NCI-H69 (cell line): ENCODE data around the gene ROR2.
"Not testable (repeated sequence)": the region's sequence is repeated elsewhere in the genome, so short reads cannot be mapped to it uniquely, and the experiment has no call there.

Experiments
- DNase-seq: peaks from one replicate; lab custom pipeline; 2025; lab: John Stamatoyannopoulos, UW

ROR2 gene

DNA sequence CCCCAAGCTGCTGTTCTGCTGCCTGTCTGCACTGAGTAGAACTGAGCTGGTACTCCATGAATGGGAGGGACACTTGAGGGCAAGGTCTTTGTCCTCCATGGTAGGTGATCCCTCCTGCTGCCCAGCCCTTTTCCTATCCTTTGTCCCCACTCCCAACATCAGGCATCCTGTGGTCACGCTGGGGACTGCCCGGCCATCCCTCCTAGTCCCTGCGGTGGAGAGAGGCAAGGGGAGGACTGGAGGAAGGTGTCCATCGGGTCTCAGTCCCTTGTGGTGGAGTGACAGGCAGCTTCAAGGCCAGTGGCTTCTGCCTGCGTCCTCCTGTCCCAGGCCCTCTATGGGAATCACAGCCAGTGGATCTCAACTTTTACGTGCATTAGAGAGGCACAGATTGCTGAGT lies 25.9 kb downstream of the ROR2 start:
- DNase-seq = no peak

DNA sequence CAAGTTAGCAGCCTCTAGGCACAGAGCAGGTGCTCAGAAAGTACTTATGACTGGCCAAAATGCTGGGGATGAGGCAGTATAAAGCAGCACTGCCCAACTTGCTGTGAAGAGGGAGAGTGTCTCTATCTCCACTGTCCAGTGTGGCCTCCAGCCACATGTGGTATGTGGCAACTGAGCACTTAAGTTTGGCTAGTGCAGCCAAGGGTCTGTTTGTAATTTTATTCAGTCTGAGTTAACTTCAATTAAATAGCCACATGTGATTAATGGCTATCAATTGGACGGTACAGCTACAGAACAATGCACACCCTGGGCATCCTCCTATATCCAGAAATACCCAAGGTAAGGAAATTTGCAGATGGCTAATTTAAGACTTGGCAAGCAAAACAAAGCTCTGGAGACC lies 26.9 kb downstream of the ROR2 start:
- DNase-seq = no peak

DNA sequence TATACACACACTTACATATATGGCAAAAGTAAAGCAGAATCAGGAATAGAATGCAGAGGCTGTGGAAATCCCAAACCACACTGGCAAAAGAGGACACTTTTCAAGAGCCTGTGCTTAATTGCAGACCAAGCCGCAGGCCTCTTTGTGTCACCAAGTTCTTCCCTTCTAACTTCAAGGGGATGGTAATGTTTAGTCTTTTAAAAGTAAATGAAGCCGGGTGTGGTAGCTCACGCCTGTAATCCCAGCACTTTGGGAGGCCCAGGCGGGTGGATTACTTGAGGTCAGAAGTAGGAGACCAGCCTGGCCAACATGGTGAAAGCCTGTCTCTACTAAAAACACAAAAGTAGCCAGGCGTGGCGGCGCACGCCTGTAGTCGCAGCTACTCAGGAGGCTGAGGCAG lies 28.7 kb downstream of the ROR2 start:
- no peak for DNase-seq

DNA sequence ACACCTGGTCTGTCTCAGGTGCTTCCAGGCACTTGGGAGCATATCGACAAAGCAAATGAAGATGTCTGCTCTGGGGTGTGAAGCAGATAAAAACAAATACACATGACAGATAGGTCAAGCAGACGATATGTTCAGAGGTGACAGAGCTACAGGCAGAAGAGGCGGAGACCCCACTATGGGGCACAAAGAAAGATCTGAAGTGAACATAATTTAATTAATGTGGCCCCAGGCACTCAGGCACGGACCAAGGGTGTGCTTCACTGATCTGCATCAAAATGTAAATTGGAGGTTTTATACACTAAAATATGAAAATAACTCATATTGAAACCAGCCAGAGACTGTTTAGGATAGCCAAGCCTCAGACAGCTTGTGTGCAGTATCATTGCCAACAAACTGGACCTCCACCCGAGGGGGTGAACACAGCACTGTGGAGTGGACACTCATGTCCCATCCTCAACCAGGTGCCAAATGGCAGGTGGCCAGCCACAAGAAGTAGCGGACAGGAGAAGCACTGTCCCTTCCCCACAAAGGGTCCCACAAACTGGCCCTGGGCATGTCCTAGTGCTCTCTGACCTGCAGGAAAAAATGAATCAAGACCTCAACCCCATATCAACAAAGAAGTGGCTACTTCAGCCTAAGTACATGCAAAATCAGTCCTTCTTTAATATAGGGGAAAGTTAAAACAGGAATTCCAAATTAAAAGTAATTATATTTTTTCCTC lies 29.2 kb downstream of the ROR2 start:
- DNase-seq = peak; percentile 13

DNA sequence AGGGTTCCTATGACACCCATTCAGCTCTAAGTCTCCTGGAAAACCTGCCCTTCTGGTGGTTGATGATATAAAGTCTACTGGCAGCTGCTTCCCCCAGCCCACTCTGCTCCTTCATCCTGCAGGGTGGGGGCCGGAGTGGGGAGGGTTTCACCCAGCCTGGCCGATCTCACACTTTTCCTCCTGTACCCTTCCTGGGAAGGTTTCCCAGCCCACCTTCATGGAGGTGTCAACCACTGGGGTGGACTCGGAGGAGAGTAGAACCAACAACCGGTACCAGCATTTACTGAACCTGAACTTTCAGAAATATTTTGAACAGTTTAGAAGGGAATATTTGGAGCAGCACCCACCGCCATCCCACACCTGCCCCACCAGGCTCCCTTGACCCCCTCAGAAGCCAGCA lies 30.4 kb downstream of the ROR2 start:
- DNase-seq = no peak

DNA sequence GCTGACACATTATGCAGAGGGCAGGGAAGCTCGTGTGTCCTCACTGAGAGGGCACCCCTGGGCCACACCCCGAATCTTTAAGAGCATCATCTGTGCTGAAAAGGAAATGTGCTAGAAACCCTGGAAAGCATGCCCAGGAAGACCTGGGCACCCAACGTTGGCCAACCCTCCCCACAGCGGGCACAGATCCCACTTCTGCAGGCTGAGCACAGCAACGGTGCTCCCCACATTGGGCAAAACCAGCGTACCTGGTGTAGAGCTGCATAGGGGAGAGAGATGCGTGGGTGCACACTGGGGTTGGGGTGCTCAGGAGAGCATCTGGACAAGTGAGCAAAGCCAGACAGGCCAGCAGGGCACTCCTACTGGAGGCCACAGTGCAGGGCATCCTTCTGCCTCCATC lies 32.6 kb downstream of the ROR2 start:
- no peak for DNase-seq

DNA sequence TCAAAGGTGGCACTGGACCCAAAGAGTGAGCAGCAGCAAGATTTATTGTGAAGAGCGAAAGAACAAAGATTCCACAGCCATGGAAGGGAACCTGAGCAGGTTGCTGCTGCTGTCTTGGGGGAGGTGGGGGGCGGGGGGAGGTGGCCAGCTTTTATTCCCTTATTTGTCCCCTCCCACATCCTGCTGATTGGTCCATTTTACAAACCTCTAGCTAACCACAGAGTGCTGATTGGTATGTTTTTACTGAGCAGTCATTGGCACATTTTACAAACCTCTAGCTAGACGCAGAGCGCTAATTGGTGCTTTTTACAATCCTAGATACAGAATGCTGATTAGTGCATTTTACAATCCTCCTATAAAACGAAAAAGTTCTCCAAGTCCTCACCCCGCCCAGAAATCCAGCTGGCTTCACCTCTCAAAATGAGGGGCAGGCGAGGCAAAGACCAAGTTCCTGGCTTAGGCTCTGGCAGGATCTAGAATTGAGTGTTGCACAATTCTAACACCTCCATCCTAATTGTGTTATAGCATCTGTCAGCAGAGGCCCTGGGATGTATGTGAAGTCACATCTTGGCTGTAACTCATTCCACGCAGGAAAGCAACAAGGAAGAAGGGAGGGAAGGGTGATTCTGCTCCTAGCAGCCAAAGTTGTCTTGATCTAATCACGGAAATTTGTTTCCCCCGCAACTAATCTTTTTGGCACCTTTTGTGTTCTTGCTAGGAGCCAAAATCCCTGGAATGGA lies 34.3 kb downstream of the ROR2 start:
- DNase-seq = no peak

DNA sequence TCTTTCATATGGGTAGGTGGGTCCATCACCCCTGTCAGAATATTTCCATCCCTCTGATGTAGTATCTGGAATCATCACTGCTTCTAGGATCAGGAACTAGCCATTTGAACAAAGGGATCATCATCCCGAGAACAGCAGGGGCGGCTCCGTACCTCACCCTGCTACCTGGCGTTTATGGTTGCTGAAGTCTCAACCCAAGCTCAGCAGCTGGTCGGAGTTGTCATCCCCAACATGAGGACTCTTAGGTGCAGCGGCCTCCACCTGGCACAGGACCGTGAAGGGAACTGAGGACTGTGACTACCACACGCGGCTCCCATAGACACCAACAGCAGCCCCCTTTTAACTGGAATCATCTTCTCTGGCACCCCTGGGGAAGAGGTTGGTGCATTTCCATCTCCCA lies 35.1 kb downstream of the ROR2 start:
- DNase-seq = no peak

DNA sequence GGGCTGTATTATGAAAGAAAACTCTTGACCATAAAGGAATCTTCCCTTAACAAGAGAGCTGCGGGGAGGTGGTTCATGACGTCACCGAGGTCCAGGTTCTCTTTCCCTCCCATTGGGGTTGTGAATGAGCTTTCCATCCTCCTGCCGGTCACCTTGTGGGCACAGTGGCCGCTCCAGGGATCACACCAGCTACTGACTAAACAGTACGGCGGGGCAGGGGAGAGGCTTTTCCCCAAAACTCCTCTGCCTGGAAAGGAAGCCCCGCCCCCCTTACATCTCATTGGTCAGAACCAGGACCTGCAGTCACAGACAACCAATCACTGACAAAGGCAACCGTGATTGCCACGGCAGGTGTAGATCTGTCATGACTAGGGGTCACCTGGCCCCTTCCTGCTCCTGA lies 35.6 kb downstream of the ROR2 start:
- DNase-seq = no peak

DNA sequence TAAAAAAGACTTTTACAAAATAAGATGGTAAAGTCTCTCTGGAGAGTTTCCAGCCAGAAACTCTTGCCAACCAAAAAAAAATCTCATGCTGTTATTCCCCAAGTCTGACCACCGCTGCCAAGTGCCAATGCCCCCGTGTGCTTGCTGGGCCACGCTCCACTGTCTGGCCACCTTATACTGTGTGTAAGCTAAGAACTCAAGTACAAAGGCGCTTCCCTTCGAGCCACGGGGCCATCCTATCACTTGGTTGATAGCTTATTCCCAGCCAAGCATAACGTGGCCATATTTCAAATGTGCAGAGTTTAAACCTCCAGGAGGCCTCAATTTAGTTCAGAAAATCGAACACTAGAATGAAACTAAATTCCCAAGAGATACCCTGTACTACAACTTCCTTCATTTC lies 36.0 kb downstream of the ROR2 start:
- no peak for DNase-seq

DNA sequence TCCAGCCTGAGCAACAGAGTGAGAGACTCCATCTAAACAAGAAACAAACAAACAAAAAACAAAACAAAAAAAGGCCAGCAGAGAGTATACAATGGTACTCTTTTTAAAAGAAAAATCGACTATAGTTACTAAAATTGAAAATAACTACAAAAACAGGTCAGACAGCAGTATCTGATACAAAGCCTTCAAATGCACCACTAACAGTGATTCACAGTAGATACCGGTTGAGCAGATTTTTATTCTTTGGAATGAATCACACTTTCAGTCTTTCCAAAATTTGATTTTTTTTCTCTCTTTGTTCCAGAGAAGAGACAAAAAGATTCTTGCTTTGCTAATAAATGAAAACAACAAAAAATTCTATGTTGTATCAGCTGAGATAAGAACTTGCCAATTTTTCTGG lies 36.9 kb downstream of the ROR2 start:
- no peak for DNase-seq

DNA sequence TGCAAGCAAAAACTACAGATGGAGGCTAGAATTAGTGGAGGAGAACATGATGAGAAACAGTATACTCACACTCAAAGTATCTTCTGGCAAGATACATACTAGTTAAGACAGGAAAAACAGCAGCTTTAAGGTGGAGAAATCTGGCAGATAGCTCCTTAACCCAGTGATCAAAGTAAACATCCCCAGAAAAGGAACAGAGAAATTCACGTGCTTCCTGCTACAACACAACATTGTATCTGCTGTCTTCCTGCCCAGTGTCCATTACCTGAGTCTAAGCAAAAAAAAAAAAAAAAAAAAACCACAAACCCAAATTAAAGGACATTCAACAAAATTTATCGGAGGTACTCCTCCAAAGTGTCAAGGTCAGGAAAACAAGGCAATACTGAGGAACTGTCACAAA lies 38.4 kb downstream of the ROR2 start:
- no peak for DNase-seq

DNA sequence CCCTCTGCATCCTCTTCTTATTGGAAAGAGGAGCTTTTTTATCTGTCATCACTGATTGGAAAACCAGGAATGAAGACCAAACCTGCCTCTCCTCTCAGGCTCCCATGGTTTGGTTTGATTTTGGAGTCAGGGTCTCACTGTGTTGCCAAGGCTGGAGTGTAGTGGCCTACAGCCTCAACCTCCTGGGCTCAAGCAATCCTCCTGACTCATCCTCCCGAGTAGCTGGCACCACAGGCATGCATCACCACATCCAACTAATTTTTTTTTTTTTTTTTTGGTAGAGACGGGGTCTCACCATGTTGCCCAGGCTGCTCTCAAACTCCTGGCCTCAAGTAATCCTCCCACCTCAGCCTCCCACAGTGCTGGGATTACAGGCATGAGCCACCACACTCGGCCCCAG lies 40.8 kb downstream of the ROR2 start:
- DNase-seq = not testable (repeated sequence)

DNA sequence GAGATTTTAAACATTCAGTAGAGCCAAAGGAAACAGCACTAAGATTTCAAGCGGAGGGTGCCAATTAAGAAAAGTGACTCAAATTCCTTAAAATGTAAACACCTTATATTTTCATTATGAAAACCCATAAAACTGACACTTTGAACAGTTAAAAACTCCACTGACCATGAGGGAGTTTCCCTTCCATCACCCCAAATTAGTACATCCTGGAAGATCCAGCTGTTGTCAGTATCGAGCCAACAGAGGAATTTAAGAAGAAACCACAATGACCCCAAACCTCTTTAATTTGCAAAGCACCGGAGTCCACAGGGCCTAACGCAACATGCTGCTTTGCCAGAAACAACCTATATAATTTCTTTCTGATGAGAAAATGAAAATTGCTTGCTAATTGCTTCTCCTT lies 41.3 kb downstream of the ROR2 start:
- no peak for DNase-seq

DNA sequence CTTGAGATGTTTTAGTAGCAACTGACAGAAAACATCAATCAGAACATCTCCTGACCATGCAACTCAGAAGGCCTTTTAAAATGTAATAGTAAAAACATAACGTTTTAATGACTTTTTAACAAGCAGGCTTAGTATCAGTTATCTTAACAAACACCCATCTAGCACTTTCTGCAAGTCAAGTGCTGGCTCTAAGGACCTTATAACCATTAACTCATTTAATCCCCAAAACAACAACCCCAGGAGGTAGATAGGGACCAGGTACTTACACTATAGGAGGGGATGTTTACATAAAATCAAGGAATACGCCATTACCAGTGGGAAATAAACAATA lies 41.8 kb downstream of the ROR2 start:
- DNase-seq = peak; percentile 45

DNA sequence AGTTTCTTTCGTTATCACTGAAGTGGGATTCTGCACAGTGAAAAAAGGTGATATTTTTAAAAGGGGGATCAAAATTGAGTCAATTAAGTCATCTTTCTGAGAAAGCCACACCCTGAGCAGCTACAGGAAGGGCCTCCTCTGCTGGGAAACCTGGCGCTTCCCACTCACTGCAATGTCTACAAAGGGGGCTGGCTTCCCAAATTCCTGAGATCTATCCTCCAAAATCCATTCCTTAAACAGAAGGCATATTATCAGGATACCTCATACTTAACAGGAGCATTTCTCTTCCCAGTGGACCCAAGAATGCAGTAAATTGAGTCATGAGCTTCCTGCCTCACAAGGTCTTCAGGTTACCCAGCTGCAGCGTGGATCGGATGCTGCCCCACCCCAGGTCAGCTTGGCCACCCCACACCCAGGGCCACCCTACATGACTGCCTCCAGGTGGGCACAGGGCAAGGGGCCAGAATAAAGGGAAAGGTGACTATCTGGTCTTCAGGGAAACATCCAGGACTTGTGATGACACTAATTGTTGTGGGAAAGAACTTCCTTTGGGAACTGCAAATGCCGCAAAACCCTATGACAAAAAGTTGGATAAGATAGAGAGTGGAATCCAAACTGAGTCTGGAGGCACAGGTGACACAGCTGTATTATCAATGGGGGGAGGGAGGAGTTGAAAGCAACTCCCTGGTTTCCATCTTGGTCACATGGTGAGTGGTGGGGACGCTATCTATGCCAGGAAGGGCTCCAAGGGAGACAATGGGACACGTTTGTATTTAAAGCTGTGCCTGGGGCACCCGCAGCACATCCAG lies 42.3 kb downstream of the ROR2 start:
- peak; percentile 45 for DNase-seq

DNA sequence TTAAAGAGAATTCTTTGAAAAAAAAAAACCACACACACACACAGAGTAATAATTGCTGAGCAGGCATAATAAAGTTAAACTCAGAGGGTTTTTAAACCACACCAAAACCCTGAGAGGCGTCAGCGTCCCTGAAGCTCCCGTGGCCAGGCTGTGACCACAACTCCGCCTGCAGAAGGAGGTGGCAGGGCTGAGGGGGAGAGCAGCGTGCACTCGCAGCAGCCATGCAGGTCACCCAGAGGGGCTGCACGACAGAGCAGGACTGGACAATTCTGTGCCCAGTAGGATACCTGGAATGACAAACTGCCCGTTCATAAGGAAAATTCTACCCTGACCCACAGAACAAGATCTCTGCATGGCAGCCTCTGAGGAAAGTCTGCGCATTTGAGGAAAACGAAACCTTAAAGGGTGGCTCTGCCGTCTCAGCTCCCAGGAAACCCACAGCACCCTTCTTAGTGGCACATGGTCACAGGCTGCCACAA lies 44.0 kb downstream of the ROR2 start:
- no peak for DNase-seq

DNA sequence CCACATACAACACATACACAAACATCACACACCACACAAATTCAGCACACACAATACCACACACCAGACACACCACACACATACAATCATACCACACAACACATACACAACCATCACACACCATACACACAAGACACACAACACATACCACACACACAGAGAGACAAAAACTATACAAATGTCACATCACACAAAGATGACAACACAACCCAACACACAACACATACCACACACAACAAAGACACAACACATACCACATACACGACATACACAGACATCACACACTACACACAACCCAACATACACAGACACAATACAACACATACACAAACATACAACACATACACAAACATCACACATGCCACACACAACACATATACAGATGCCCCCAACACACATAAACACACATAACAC lies 44.8 kb downstream of the ROR2 start:
- no peak for DNase-seq

DNA sequence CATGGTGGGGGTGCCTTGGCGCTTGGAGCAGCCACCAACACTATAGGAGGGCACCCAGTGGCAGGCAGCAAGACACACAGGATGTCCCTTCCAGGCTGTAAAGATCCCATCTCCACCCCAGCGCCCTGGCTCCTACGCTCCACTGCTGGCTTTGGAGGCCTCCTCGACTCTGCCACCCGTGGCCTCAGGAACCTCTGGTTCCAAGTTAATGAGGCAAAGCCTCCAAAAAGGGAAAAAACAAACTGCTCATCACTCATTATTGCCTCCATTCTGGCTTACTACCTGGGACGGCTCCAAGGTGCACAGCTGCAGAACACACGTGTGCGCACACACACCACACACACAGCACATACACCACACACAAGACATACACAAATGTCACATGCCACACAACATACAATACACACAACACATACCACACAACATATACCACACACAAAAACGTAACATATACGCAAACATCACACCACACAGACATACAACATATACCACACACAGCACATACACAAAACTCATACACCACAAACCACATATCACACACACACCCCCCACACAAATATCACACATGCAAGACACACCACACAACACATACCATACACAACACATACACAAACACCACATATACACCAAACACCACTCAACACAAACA lies 45.3 kb downstream of the ROR2 start:
- DNase-seq = no peak

DNA sequence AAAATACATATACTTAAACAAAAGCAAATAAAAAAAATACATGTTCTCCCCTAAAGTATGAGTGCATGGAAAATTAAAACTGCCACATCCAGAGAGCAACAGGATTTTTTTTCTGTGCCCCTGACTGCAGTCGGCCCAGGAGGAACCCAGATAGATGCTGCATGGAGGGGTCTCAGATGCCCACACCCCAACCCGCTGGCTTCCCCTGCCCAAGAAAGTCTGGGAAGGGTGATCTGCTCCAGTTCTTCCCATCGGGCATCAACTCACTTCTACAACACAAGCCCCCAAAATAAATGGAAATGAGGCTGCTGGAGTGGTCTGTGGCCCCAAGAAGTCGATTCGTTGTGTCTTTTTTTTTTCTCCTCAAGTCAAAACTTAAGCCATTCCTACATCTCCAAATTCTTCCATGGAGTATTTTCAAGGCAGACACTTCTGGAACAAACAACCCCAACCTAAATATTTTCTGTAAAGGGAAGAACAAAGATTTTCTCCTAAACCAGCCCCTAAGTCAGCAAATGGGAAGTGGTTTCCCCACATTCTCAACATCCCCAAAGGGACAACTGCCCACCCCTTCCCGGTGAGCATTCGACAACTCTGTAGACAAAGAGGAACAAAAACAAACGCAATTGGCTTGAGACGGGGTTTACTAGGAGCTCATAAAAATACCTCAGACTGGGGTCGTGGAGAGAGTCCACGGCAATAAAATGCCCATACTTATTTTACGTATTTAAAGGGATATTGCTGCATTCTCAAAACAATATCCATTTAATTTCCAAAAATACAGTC lies 46.7 kb downstream of the ROR2 start:
- no peak for DNase-seq

DNA sequence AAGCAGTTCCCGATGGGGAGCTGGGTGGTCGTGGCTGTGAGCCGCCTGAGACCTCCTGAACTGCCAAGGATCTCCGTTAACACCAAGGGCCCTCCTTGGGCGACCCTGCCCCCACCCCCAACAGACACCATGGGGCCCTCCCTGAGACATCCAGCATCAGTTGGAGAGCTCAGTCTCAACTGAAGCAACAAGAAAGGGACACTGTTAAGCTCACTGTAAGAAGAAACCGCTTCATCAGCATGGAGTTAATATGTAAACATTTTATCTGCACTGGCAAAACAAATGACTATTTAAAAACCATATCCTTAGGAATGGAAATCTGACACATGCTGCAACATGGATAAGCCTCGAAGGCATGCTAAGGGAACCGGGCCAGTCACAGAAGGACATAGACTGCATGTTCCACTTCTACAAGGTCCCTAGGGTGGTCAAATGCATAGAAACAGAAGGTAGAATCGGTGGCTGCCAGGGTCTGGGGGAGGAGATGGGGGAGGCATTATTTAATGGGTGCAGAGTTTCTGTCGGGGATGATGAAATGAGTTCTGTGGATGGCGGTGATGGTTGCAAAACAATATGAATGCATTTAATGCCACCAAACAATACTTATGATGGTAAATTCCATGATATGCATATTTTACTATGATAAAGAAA lies 47.4 kb downstream of the ROR2 start:
- no peak for DNase-seq
